Measurements from ENCODE around the gene PPP6R1.

PPP6R1 gene

DNA sequence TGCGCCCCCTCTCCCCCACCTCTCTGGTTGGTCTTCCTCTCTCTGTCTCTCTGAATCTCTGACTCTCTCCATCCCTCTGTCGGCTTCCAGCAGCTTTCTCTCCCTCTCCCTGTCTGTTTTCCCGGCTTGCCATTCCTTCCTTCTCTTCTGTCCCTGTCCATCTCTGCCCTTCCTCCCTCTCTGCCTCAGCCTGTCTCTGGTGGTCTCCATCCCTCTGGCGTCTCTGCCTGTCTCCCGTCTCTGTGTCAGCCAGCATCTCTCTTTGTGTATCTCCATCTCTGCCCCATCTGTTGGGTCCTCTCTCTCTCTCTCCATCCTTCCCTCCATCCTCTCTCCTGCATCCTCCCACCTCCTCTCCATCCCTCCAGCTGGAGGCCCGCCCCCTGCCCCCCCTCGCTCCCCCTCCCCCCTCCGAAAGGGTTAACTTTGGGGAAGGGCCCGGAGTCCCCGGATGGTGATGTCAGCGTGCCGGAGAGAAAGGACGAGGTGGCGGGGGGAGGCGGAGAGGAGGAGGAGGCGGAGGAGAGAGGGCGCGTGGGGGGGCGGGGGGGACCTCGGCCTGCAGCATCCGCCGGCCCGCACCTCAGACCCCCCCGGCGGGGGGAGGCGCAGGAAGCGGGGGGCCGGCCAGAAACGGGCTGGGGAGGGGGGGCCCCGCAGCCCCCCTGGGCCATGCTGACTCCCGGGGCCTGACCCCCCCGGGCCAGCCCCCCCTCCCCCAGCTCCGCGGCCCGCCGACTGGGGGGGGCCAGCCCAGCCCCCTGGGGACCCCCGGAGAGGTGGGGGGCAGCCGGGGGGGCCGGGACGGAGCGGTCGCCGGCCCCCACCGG, 24.9 kb upstream of the PPP6R1 start, which contains the start of gene BRSK1:
Gene BRSK1 (plus strand): TSS at position 450 of the 830 bp plus-strand sequence. CDS start 446 bp downstream, outside the sequence.
- DNase-seq (ENCODE audit: low read depth): no peak

- peak; percentile 89 for DNase-seq (ENCODE audit: low read depth)
Observed at GRCh38 chr19:55279770-55280643, 21.2 kb upstream of the PPP6R1 start, which contains the start of gene HSPBP1. HSPBP1 (minus strand) TSS chr19:55280110; CDS start chr19:55279608, 502 bp downstream.

DNA sequence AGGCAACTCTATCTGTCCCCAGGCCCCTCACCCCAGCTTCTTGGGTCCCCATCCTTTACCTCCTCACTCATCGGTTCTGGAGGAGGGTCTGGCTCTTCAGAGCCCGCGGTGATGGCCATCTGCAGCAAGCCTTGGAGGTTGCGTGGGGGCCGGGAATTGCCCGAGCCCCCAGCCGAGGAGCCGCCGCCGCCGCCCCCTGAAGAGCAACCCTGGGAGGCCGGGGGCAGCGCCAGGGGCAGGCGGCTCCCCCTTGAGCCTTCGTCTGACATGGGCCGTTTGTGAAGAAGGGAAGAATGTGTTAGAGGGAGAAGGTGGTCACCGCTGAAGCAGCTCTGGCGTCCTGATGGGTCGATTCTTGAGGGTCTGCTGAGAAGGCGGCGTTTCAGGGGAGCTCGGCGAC, 20.5 kb upstream of the PPP6R1 start:
- DNase-seq (ENCODE audit: low read depth): no peak

DNA sequence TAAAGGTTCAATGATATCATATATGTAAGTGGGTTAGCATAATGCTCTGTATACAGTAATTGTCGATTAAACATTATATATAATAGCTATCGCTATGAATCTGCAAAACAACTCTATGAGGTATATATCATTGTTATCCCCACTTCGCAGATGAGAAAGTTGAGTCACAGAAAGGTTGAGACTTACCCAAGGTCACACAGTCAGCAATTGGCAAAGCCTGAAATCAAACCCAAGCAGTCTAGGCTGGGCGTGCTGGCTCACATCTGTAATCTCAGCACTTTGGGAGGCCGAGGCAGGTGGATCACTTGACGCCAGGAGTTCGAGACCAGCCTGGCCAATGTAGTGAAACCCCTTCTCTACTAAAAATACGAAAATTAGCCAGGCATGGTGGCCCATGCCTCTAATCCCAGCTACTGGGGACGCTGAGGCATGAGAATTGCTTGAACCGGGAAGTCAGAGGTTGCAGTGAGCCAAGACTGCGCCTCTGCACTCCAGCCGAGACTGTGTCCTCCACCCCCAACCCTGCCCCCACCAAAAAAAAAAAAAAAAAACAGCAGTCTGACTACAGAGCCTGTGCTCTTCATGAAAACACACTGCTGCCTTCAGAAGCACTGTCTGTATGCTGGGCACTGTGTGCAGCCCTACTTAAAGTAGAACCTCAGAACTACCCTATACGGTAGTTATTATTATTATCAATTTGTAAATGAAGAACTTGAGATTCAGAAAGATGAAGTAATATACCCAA, 19.7 kb upstream of the PPP6R1 start:
- no peak for DNase-seq (ENCODE audit: low read depth)

DNA sequence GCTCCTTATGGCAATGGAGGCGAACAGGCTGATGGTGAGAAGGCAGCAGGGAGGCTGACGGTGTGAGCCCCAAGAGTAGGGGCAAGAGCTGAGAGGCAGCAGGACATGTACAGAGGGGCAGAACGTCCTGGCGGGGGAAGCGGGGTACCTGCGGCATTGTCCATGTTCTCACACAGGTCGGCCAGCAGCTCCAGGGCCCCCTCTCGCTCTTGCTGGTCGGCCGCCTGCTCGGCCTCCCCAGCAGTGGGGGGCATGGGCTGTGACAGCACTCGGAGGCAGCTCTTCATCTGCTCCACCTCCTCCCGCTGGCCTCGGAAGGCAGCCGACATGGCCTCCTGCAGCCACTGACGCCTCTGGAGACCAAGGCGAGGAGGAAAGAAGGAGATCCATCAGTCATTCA, 18.7 kb upstream of the PPP6R1 start:
- DNase-seq (ENCODE audit: low read depth): no peak

DNA sequence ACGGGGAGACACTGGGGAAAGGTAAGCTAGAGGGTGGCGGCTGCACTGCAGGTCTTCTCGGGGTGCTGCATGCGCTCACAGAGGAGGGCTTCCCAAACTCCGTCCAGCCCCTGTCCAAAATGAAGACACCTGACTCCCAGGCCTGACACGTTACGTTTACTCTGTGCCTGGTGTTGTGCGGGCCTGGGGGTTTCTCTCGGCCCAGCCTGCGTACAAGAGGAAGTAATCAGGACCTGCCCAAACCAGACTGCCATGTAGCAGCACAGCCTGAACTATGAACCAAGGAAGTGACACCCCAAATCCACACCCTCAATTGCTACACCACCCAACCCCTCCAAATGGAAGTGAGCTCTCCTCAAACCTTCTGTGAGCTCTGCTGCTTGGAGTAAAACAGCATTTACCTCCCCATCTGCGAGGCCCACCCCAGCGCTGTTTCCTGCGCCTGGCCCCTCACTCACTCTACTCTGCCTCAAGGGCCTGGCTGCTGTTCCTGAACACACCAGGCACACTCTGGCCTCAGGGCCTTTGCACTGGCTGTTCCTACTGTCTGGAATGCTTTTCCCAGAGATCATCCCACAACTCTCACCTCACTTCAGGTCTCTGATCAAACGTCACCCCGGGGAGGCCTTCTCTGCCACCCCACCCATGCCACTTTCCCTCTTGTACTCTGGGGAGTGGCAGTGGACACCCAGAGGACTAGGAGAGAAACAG, 18.1 kb upstream of the PPP6R1 start:
- no peak for DNase-seq (ENCODE audit: low read depth)

GRCh38 chr19:55275851-55276719, 17.3 kb upstream of the PPP6R1 start:
- DNase-seq (ENCODE audit: low read depth): no peak

GRCh38 chr19:55273978-55274707, 15.3 kb upstream of the PPP6R1 start:
- DNase-seq (ENCODE audit: low read depth): no peak

DNA sequence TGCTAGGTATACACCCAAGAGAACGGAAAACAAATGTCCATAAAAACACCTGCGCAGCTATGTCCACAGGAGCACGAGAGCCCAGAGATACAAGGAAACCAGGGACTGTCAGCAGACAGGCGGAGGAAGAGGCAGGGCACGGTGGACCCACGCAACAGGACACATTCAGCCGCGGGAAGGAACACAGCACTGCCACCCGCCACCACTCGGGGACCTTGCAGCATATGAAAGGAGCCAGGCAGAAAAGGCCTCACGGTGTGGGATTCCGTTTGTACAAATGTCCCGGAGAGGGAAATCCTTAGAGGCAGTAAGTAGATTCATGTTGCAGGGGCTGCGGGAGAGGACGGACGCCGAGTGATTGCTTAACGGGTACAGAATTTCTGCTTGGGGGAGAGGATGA, 13.3 kb upstream of the PPP6R1 start:
- no peak for DNase-seq (ENCODE audit: low read depth)

DNA sequence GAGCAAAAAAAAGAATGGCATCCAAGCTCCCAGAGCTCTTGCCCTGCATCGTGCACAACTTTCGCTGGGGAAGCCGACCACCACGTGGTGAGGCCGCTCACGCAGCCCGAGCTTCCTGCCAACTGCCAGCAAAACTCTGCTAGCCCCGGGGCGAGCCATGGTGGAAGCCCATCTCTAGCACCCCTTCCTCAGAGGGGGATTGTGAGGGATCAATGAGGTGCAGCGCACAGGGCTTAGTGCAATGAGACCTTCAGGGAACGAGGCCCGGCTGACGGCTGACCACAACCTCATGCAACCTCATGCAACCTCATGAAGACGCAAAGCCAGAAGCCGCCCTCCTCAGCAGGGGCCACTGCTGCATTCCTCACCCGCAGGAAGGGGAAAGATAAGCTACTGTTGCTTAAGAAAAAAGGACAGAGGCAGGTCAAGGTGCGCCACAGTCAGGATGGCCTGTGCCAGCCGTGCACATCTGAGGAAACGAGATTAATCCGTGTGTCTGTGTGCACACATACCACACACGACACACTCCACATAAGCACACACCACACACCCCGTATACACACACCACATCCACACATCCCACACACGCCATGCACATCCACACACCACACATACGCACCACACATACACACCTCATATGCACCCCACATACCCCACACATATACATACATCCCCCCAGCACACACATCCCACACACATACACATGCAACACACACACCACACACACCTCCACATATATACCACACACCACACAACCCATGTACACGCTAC, 11.5 kb upstream of the PPP6R1 start:
- DNase-seq (ENCODE audit: low read depth): no peak

- no peak for DNase-seq (ENCODE audit: low read depth)
Observed at GRCh38 chr19:55269299-55269698, 10.5 kb upstream of the PPP6R1 start.

GRCh38 chr19:55266840-55267239, 8.0 kb upstream of the PPP6R1 start:
- no peak for DNase-seq (ENCODE audit: low read depth)

- no peak for DNase-seq (ENCODE audit: low read depth)
Observed at GRCh38 chr19:55266404-55266803, 7.6 kb upstream of the PPP6R1 start.

- no peak for DNase-seq (ENCODE audit: low read depth)
Observed at GRCh38 chr19:55265723-55266386, 7.0 kb upstream of the PPP6R1 start.

- no peak for DNase-seq (ENCODE audit: low read depth)
Observed at GRCh38 chr19:55265173-55265572, 6.4 kb upstream of the PPP6R1 start.

DNA sequence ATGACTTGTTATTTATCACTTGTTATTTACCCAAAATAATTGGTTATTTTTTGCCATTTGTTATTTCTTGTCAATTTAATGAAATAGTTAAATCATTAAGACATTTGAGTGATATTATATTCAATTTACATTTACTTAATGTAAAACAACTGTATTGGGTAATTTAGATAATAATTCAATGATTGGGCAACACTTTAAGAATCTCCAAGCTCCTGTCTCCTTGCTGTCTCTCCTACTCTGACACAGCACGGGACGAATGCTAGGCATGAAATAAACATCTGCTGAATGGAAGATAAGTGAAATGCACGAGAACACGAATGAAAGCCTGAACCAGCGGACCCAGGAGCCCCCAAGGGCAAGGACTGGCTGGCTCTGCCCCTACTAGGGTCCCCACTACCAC, 5.7 kb upstream of the PPP6R1 start:
- no peak for DNase-seq (ENCODE audit: low read depth)

DNA sequence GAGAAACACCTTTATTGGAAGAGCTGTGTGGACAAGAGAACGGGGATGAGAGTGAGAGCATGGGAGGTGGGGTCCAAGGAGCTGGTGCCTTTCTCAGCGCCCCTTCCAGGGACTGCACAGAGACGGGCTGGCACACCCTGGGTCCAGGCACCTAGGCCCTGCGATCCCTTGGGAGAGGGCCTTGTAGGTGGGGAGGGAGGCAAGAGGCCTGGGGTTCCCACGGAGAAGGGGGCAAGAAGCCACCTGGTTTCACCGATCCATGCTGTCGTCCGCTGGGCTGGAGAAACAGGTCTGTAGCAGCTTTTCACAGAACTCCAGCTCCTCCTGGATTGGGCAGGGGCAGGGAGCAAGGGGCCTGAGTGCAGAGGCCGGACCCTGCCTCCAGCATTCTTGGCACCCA, 3.5 kb upstream of the PPP6R1 start:
- DNase-seq (ENCODE audit: low read depth): no peak

- DNase-seq (ENCODE audit: low read depth): no peak
Observed at GRCh38 chr19:55261671-55262126, 2.9 kb upstream of the PPP6R1 start.

All from HS-5 (cell line).